Esophagus (tissue), 2 donors: ENCODE measurements around the gene MSH6. TPM values are rescaled to one million over a fixed set of nuclear protein-coding genes. Genes with fewer than 3 reads are reported as not detected.

Source experiments
- H3K27ac ChIP-seq, 2 donors: one replicate each; pipeline ENCODE4 v1.5.1; 2013; ENCODE audit warnings: low read depth in 2 of 2, mild to moderate bottlenecking in 2 of 2, inconsistent platforms in 1 of 2, low read length in 1 of 2, moderate library complexity in 1 of 2
- H3K27me3 ChIP-seq, 2 donors: one replicate each; pipeline ENCODE4 v1.6.1; 2013; ENCODE audit warnings: low read length in 2 of 2, control low read depth in 1 of 2, mild to moderate bottlenecking in 1 of 2; ENCODE audit not compliant: insufficient read depth in 2 of 2, control insufficient read depth in 1 of 2
- H3K36me3 ChIP-seq, 2 donors: one replicate each; pipeline ENCODE4 v1.6.1; 2013; ENCODE audit warnings: low read length in 1 of 2; ENCODE audit not compliant: control insufficient read depth in 2 of 2, insufficient read depth in 2 of 2
- H3K4me1 ChIP-seq, 2 donors: one replicate each; pipeline ENCODE4 v1.6.1; 2013; ENCODE audit warnings: low read length in 1 of 2; ENCODE audit not compliant: control insufficient read depth in 2 of 2, insufficient read depth in 2 of 2
- H3K4me3 ChIP-seq, 2 donors: one replicate each; pipeline ENCODE4 v1.5.1; 2013; ENCODE audit warnings: low read length in 2 of 2, mild to moderate bottlenecking in 2 of 2, low read depth in 1 of 2, moderate library complexity in 1 of 2
- H3K9me3 ChIP-seq, 2 donors: one replicate each; pipeline ENCODE4 v1.6.1; 2013; ENCODE audit warnings: mild to moderate bottlenecking in 2 of 2, low read depth in 1 of 2, low read length in 1 of 2, moderate library complexity in 1 of 2; ENCODE audit not compliant: control insufficient read depth in 2 of 2, insufficient read depth in 1 of 2
- WGBS, 2 donors: extraction: QIAGEN DNeasy Blood & Tissue Kit; methylation state at CpG; one replicate each; pipeline ENCODE4 v1.1.7; 2013; 5-methylcytosine and 5-hydroxymethylcytosine counted together
- polyA plus RNA-seq, 2 donors: library from polyadenylated mRNA; stranded (reverse); fragments of 200-250 nt; gene quantifications; one replicate each; pipeline ENCODE4 v1.2.3, GENCODE V29; 2013
- donor health status: healthy with polysubstance abuse.
- donor health status: Bipolar disorder and iron deficiency.

The MSH6 gene, protein sequence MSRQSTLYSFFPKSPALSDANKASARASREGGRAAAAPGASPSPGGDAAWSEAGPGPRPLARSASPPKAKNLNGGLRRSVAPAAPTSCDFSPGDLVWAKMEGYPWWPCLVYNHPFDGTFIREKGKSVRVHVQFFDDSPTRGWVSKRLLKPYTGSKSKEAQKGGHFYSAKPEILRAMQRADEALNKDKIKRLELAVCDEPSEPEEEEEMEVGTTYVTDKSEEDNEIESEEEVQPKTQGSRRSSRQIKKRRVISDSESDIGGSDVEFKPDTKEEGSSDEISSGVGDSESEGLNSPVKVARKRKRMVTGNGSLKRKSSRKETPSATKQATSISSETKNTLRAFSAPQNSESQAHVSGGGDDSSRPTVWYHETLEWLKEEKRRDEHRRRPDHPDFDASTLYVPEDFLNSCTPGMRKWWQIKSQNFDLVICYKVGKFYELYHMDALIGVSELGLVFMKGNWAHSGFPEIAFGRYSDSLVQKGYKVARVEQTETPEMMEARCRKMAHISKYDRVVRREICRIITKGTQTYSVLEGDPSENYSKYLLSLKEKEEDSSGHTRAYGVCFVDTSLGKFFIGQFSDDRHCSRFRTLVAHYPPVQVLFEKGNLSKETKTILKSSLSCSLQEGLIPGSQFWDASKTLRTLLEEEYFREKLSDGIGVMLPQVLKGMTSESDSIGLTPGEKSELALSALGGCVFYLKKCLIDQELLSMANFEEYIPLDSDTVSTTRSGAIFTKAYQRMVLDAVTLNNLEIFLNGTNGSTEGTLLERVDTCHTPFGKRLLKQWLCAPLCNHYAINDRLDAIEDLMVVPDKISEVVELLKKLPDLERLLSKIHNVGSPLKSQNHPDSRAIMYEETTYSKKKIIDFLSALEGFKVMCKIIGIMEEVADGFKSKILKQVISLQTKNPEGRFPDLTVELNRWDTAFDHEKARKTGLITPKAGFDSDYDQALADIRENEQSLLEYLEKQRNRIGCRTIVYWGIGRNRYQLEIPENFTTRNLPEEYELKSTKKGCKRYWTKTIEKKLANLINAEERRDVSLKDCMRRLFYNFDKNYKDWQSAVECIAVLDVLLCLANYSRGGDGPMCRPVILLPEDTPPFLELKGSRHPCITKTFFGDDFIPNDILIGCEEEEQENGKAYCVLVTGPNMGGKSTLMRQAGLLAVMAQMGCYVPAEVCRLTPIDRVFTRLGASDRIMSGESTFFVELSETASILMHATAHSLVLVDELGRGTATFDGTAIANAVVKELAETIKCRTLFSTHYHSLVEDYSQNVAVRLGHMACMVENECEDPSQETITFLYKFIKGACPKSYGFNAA (N-terminal part only)
- 10 to 100 TPM in 1 of 2 donors, 1 to 10 TPM in 1; 5.3 to 12.2 TPM for polyA plus RNA-seq

DNA sequence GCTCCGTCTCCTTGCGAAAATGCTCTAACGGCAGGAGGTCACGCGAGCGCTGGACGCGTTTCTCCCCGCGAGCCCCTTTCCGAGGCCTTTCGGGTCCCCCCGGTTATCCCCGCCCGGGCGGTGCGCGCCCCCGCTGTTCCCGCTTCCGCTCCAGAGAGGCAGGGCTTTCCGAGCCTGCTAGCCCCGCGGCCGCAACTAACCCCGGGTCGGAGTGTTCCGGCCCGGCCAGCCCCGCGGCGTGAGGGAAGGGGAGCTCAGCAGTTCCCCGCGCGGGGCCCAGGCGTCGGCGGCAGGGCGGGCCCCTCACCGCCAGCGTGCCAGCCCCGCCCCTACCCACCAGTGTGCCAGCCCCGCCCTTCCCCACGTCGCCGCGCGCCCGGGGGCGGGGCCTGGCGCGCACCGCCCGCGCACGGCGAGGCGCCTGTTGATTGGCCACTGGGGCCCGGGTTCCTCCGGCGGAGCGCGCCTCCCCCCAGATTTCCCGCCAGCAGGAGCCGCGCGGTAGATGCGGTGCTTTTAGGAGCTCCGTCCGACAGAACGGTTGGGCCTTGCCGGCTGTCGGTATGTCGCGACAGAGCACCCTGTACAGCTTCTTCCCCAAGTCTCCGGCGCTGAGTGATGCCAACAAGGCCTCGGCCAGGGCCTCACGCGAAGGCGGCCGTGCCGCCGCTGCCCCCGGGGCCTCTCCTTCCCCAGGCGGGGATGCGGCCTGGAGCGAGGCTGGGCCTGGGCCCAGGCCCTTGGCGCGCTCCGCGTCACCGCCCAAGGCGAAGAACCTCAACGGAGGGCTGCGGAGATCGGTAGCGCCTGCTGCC lies at the start of gene MSH6:
TSS of gene MSH6 (plus strand) at position 475 of the 815 bp plus-strand sequence. CDS start at position 564, 89 bp downstream.
- H3K4me1 ChIP-seq: no peaks in the 10 kb centered on the region
- H3K9me3 ChIP-seq: no peaks in the 10 kb centered on the region
- no peaks in the 10 kb centered on the region for H3K36me3 ChIP-seq
- 1% methylated on average over 72 to 98 of the region's 98 CpGs for WGBS, 2 donors
- no peaks in the 10 kb centered on the region for H3K27me3 ChIP-seq
- peak within 1 kb of the TSS; percentile 82 to 92 for H3K27ac ChIP-seq
- peak within 1 kb of the TSS; percentile 68 to 73 for H3K4me3 ChIP-seq

DNA sequence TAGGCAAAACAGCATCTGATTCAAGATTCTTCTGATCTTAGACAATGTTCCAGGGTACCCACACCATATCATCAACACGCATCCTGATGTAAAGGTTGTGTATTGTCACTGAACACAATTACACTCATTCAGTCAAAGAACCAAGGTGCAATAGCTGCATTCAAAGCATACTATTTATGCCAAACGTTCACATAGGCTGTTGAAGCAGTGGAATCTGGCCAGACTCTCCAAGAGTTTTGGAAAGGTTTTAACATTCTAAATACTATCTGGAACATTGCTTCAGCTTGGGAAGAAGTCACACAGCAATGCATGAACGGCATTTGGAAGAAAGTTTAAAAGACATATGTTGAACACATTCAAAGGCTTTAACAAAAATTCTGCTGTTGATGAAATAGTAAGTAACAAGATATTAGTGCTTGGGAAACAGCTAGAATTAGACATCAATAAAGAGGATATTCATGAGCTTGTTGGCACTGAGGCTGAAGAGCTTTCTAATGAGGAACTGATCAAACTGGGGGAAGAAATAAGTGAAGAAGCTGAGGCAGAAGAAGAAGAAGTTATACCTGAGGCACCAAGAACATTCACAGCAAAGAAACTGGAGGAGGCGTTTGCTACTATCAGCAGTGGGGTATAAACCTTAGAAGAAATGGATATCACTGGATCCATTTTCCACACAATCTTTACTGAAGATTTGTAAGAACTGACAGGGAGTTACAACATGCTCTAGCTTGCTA lies 47.6 kb upstream of the MSH6 start:
- WGBS, 2 donors: 44 to 60% methylated on average over 4 of the region's 4 CpGs
- Histone ChIP-seq H3K27me3 (no peaks in the 10 kb centered on the region), H3K36me3 (no peaks in the 10 kb centered on the region), H3K27ac (no peak overlapping the region), H3K4me1 (no peaks in the 10 kb centered on the region), H3K9me3 (no peaks in the 10 kb centered on the region), H3K4me3 (no peak overlapping the region)

DNA sequence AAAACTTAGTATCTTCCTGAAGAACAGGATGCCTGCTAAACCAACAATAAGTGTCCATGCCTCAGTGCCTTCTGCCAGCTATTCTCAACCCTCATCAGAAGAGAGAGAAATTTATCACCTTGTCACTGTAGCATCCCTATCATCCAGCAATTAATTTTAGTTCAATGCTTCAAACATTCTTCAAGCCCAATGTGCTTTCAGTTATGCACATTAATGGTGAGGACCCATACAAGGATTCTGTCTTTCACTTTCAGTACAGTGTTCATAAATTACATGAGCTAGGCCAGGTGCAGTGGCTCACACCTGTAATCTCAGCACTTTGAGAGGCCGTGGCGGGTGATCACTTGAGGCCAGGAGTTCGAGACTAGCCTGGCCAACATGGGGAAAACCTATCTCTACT lies 47.0 kb upstream of the MSH6 start:
- no peak overlapping the region for H3K4me3 ChIP-seq
- no peaks in the 10 kb centered on the region for H3K27me3 ChIP-seq
- H3K9me3 ChIP-seq: no peaks in the 10 kb centered on the region
- H3K27ac ChIP-seq: no peak overlapping the region
- no peaks in the 10 kb centered on the region for H3K4me1 ChIP-seq
- 88 to 91% methylated on average over 3 of the region's 3 CpGs for WGBS, 2 donors
- H3K36me3 ChIP-seq: no peaks in the 10 kb centered on the region

DNA sequence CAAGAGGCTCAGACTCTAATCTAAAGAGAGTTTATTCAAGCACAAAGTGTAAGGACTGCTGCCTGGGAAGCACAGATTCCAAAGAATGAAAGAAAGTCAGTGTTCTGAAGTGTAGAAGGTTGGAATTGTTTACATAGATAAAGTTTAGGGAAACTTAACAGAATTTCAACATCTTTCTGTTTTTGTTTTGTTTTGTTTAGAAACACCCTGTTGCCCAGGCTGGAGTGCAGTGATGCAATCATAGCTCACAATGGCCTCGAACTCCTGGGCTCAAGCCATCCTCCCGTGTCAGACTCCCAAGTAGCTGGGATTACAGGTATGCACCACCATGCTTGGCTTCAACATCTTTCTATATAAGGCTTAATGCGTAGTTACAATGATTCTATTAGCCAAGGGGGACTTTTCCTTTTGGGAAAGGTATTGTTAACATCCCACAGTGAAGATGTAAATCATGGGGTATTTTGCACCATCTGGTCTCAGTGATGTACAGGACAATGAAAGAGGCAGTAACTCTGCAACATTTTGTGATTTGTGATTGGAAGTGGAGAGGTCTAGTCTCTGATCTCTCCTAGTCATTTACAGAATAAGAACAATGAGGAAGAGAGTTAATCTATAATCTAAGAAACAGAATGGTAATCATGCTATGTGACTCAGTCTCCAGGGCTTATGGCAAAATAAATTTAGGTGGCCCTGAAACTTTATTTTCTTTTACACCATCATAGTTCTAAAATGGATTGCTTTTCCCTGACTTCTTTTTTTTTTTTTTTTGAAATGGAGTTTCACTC lies 45.6 kb upstream of the MSH6 start:
- WGBS, 2 donors: 73 to 81% methylated on average over 3 of the region's 3 CpGs

DNA sequence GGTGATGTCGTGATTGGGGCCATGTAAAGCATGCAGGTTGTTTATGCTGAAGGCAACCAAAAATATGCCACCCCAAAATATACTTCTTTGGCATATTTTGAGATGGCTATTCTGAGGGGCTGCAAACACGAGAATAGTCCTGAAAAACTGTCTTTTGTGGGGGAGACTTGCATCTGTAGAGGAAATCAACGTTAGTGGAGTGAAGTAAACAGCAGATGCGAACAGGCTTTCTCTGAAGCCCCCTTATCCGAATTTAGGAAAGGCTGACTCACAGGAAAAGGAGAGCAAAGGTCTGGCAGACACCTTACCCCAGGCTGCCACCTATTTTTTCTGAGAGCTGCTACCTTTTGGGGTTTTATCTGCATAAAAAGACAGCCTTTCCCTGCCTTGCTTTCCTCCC lies 44.6 kb upstream of the MSH6 start:
- no peaks in the 10 kb centered on the region for H3K4me1 ChIP-seq
- no peak overlapping the region for H3K27ac ChIP-seq
- H3K27me3 ChIP-seq: peaks cover 0 to 4% of the 10 kb centered on the region in 2 donors
- no peaks in the 10 kb centered on the region for H3K9me3 ChIP-seq
- H3K4me3 ChIP-seq: no peak overlapping the region
- H3K36me3 ChIP-seq: no peaks in the 10 kb centered on the region
- WGBS, 2 donors: 71 to 72% methylated on average over 5 of the region's 5 CpGs

More for the DNA sequence above, 45.6 kb upstream of the MSH6 start:
- Histone ChIP-seq H3K4me1 (no peaks in the 10 kb centered on the region), H3K27ac (no peak overlapping the region), H3K27me3 (peaks cover 0 to 4% of the 10 kb centered on the region in 2 donors), H3K36me3 (no peaks in the 10 kb centered on the region), H3K4me3 (no peak overlapping the region), H3K9me3 (no peaks in the 10 kb centered on the region)

DNA sequence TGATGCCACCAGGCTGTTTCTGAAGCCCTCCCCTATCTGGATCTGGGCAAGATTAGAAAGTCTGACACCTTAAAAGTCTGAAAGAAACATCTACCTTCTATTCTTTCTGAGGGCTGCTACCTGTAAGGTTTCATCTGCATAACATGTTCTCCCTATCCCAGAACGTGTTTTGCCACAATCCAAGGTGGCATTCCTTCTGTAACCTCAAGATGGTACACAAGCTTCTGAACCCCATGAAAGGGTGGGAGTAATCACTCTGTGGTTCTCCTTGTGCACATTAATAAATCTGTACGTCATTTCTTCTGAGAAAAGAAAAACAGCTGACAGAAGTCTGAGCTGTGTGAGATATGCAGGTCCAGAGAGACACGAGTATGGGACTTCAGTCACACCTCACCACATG lies 41.8 kb upstream of the MSH6 start:
- WGBS, 2 donors: 56 to 62% methylated on average over 3 of the region's 3 CpGs
- Histone ChIP-seq H3K27ac (no peak overlapping the region), H3K36me3 (no peaks in the 10 kb centered on the region), H3K27me3 (peaks cover 0 to 4% of the 10 kb centered on the region in 2 donors), H3K4me3 (no peak overlapping the region), H3K4me1 (no peaks in the 10 kb centered on the region), H3K9me3 (no peaks in the 10 kb centered on the region)

DNA sequence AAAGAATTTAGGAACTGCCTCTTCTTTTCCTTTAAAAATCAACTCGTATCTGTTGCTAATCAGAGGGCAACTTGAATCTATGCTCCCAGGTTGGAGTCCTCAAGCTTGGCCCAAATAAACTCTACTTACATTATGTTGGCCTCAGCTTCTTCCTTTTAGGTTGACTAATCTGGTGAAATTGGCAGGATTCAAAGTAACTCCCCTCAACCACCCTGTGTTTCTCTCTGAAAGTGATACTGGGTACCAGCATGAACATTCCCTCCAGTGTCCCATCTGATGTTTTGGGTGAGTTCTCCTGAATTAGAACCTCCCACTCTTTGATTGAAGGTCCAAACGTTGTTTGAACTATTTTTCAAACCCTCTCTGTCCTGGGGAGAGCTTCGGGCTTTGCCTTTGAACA lies 41.3 kb upstream of the MSH6 start:
- H3K27ac ChIP-seq: no peak overlapping the region
- H3K9me3 ChIP-seq: no peaks in the 10 kb centered on the region
- H3K27me3 ChIP-seq: peaks cover 0 to 4% of the 10 kb centered on the region in 2 donors
- H3K4me1 ChIP-seq: no peaks in the 10 kb centered on the region
- H3K36me3 ChIP-seq: no peaks in the 10 kb centered on the region
- no peak overlapping the region for H3K4me3 ChIP-seq
- WGBS, 2 donors: 46 to 52% methylated on average over 3 of the region's 3 CpGs

DNA sequence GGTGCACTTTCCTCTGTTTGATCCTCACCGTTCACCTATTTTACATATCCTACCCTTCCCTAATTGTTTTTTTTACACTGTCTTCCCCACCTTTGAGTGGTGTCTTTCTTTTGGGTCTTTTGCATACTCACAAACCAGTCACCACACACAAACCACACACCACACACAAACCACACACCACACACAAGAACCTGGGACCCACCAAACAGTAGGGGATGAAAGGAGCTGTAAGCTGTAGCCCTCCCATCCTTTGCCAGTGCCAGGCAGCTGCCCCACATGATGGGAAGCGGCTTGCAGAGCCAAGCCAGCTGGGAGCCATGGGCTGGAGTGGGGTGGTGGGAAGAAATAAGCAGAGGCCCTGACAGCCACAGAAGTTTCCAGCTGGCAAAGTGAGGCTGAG lies 38.9 kb upstream of the MSH6 start:
- no peaks in the 10 kb centered on the region for H3K4me1 ChIP-seq
- no peak overlapping the region for H3K27ac ChIP-seq
- 66 to 80% methylated on average over 2 of the region's 2 CpGs for WGBS, 2 donors
- no peaks in the 10 kb centered on the region for H3K36me3 ChIP-seq
- H3K4me3 ChIP-seq: no peak overlapping the region
- peaks cover 0 to 4% of the 10 kb centered on the region in 2 donors for H3K27me3 ChIP-seq
- H3K9me3 ChIP-seq: no peaks in the 10 kb centered on the region
